PFSK-1 (cell line): ENCODE measurements around the gene MEGF6.

Source experiments
- FOXP2 ChIP-seq: optimal IDR thresholded peaks from 2 replicates; pipeline ENCODE3; 2011; ENCODE audit warnings: borderline replicate concordance, control low read depth, inconsistent platforms; ENCODE audit not compliant: insufficient read depth; ENCODE audit errors: extremely low read length, extremely low read depth
- POLR2AphosphoS5 ChIP-seq: IDR thresholded peaks from 2 replicates; pipeline ENCODE4 v1.6.1; 2012; ENCODE audit warnings: low read depth, mild to moderate bottlenecking, control low read depth, low read length, moderate library complexity
- SIN3A ChIP-seq: IDR thresholded peaks from 2 replicates; pipeline ENCODE4 v1.6.1; 2012; ENCODE audit warnings: mild to moderate bottlenecking, low read length, moderate library complexity, borderline replicate concordance; ENCODE audit not compliant: insufficient read depth
- TAF1 ChIP-seq: IDR thresholded peaks from 2 replicates; pipeline ENCODE4 v1.6.1; 2012; ENCODE audit warnings: low read length, control low read depth, borderline replicate concordance; ENCODE audit not compliant: insufficient read depth
- TF ChIP-seq, protein P1 (sequence below), 2 experiments: IDR thresholded peaks; 2 replicates each; pipeline versions ENCODE4 v1.6.1 to v1.8.0; 2011 to 2012; ENCODE audit warnings: low read depth in 2 of 2, low read length in 2 of 2, control low read depth in 1 of 2, inconsistent platforms in 1 of 2, mild to moderate bottlenecking in 1 of 2, moderate library complexity in 1 of 2; ENCODE audit not compliant: insufficient read depth in 1 of 2

Gene MEGF6

DNA sequence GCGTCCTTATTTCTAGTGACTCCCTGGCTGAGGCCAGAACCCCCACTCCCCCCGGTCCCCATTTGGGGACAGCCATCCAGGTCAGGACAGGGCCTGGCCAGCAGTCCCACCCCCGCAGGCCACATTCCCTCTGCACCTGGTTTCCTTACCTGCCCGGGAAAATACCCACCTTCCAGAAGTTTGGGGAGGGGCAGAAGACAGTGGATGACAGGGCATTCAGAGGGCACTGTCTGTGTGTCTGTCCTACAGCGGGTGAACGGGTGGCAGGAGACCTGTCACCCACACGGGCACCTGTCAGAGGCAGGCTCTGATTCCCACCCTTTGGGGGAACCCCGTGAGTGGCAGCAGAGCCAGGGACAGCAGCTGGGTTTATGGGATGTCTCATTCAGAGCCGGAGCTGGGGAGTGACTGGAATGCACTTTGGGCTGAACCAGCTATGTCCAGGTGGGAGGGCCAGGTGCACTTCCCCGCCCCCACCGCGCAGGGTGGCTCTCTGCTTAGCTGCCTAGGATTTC, 154.8 kb downstream of the MEGF6 start:
- TF ChIP-seq SIN3A: no peak
- TF ChIP-seq, protein P1, sequence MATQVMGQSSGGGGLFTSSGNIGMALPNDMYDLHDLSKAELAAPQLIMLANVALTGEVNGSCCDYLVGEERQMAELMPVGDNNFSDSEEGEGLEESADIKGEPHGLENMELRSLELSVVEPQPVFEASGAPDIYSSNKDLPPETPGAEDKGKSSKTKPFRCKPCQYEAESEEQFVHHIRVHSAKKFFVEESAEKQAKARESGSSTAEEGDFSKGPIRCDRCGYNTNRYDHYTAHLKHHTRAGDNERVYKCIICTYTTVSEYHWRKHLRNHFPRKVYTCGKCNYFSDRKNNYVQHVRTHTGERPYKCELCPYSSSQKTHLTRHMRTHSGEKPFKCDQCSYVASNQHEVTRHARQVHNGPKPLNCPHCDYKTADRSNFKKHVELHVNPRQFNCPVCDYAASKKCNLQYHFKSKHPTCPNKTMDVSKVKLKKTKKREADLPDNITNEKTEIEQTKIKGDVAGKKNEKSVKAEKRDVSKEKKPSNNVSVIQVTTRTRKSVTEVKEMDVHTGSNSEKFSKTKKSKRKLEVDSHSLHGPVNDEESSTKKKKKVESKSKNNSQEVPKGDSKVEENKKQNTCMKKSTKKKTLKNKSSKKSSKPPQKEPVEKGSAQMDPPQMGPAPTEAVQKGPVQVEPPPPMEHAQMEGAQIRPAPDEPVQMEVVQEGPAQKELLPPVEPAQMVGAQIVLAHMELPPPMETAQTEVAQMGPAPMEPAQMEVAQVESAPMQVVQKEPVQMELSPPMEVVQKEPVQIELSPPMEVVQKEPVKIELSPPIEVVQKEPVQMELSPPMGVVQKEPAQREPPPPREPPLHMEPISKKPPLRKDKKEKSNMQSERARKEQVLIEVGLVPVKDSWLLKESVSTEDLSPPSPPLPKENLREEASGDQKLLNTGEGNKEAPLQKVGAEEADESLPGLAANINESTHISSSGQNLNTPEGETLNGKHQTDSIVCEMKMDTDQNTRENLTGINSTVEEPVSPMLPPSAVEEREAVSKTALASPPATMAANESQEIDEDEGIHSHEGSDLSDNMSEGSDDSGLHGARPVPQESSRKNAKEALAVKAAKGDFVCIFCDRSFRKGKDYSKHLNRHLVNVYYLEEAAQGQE (IDR thresholded peaks at IDR 0.05; ENCODE audit: insufficient read depth in 1 of 2, low read depth in 2 of 2, low read length in 2 of 2): no peak
- no peak for TF ChIP-seq FOXP2
- no peak for TF ChIP-seq TAF1
- no peak for TF ChIP-seq POLR2AphosphoS5

DNA sequence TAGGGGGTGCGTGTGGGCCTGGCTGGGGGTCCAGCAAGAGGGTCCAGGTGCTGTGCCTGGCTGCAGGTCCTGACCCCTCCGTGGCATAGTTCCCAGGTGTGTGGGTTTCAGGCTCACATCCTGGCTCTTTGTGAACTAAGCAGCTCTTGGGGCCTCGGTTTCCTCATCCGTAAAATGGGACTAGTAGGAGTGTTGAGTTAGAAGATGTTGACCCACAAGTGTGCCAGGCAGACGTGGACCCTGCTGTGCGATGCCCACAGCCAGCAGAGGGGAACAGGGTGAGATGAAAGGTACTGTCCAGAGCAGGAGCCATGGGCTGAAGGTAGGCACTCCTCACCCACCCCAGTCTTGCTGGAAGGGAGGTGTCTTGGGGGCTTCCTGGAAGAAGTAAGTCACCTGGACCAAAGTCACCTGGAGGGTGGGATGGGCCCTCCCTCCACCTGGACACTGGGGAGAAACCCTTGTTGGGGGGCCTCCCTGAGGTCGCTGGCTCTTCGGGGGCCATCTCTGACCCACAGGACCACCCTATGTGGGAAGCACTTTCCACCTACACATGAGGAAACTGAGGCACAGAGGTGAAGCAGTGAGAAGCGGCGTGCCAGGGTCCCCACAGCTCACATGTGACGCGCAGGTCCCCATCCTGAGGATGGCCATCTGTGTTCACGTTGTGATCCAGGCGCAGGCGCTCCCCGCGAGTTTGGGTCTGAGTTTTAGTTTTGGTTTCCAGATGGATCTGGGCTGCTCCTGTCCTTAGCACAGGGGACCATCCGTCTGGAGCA, 155.4 kb downstream of the MEGF6 start:
- TF ChIP-seq TAF1 (no peak), POLR2AphosphoS5 (no peak), SIN3A (no peak), FOXP2 (no peak)
- TF ChIP-seq, protein P1 (IDR thresholded peaks at IDR 0.05; ENCODE audit: insufficient read depth in 1 of 2, low read depth in 2 of 2, low read length in 2 of 2): no peak

DNA sequence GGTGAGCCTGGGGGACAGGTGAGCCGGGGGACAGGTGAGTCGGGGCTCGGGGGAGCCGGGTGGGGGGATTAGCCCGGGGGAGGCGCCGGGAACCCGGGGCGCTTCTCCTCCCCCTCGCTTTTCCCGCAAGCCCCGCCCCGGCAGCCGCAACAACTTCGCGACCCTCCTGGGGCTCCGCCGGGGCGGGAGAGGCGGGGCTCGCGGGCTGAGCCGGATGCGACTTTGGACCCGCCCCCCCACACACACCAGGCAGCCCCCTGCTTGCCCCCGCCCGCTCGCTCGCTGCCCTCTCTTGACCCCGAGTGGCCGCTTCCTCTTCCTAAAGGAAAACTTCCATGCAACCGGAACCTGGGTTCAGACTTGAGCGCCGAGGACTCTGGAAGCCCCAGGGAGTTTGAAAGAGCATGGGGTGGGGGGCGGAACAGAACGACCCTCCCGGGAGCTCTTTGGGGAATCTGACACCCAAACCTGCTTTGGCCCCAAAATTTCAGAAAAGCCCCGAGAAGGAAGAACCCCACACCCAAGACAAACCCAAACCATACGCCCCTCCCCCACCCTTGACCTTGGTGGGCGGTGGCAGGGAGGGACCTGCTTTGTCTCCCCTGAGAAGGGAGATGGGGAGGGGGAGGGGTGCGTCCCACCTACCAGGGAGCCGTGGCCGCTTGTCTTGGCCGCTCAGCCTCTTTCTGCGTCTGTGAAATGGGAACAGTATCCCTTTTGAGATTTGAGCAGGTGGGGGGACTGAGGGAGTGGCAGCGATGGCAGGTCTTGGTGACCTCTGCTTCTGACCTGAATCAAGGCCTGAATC, 156.3 kb downstream of the MEGF6 start:
- no peak for TF ChIP-seq FOXP2
- no peak for TF ChIP-seq POLR2AphosphoS5

DNA sequence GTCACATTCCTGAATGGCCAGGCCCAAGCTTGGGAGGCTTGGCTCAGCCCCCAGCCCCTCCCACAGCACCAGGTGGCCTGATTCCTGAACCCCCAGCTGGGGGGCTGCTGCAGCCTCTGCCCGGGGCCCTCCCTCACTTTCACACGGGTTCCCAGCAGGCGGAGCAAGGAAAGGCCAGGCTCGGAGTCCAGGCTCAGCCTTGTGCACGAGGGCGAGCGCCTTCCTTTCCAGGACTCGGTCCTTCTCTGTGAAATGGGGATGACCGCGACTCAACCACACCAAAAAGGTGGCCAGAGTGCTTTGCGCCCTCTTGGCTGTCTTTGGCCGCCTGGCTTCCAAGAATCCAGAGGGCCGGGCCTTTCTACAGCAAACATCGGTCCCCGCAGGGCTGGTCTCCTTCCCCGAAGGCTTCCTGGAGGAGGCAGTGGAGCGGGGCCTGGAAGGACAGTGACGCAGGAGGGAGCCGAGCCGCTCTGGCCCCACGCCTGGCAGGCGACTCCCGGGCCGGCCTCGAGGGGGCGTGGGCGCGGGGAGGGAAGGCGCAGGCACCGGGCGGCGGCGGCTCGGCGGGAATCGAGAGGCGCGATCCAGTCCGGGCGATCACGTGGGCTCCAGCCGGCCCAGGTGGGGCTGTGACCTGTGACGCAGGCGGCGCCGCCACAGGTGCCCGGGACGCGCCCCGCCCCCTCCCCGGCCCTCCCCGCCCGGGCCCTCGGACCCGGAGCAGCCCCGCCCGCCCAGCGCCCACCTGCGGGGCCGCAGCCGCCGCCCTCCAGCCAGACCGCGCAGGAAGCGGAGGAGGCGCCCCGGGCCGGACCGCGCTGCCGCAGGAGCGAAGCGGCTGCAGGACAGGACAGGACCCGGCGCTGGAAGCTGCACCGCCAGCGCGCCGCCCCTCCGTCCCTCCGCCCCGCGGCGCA, 157.2 kb downstream of the MEGF6 start, which contains the start of gene ARHGEF16:
Gene ARHGEF16 (plus strand): TSS at position 775 of the 920 bp plus-strand sequence. CDS start 8,420 bp downstream, outside the sequence.
- TF ChIP-seq POLR2AphosphoS5: no peak
- TF ChIP-seq, protein P1 (IDR thresholded peaks at IDR 0.05; ENCODE audit: insufficient read depth in 1 of 2, low read depth in 2 of 2, low read length in 2 of 2): no peak
- no peak for TF ChIP-seq FOXP2
- TF ChIP-seq TAF1: no peak
- TF ChIP-seq SIN3A: no peak

DNA sequence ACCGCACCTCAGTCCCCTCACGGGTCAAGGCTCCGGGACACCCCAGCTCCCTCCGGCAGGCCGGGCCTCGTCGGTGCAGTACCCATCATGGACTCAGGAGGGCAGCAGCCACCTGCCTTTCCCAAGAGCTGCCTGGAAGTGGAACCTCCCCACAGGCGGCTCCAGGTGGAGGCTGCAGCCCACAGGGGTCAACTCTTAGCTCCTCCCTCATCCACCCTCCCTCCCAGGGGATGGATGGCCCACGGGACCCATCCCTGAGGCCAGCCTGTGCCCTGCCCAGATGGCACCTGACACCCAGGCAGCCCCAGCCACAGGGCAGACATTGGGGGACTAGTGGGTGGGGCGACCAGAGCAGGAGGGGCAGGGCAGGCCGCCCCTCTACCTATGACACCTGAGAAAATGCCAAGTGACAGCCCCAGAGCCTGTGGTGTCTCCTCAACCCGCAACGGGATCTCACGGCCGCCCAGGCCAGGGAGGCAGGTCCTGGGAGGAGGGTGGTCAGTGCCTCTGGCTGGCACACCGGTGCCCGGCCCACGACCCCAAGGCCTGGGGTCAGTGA, 158.0 kb downstream of the MEGF6 start:
- TF ChIP-seq POLR2AphosphoS5 (no peak), TAF1 (no peak), FOXP2 (no peak)
- TF ChIP-seq, protein P1 (IDR thresholded peaks at IDR 0.05; ENCODE audit: insufficient read depth in 1 of 2, low read depth in 2 of 2, low read length in 2 of 2): no peak
